Smooth muscle cell (in vitro differentiated cells): ENCODE measurements around the gene ADAMTSL4. TPM values are rescaled to one million over a fixed set of nuclear protein-coding genes. Genes with fewer than 3 reads are reported as not detected.
A peak's percentile ranks its signal among the peaks of the same experiment; 100 is the strongest.

Experiments used
- DNase-seq: peaks from one replicate; lab custom pipeline; 2025; ENCODE audit not compliant: unreplicated experiment; lab: John Stamatoyannopoulos, UW
- H2AFZ ChIP-seq: fragments of 200-600 bp; sonication (generic); 2 replicates; pipeline ENCODE4 v1.6.0; 2016; ENCODE audit warnings: antibody characterized with exemption, low read depth, mild to moderate bottlenecking
- H3F3A ChIP-seq: fragments of 200-600 bp; sonication (generic); 2 replicates; pipeline ENCODE4 v1.6.0; 2017; ENCODE audit warnings: antibody characterized with exemption, low read depth
- H3K27ac ChIP-seq: fragments of 200-600 bp; sonication (generic); 2 replicates; pipeline ENCODE4 v1.5.1; 2016; ENCODE audit warnings: low read depth, mild to moderate bottlenecking
- H3K27me3 ChIP-seq: fragments of 200-600 bp; sonication (generic); 2 replicates; pipeline ENCODE4 v1.6.1; 2016; ENCODE audit warnings: low read depth, mild to moderate bottlenecking
- H3K36me3 ChIP-seq: fragments of 200-600 bp; sonication (generic); 2 replicates; pipeline ENCODE4 v1.5.1; 2016; ENCODE audit warnings: low read depth
- H3K4me1 ChIP-seq: fragments of 200-600 bp; sonication (generic); 2 replicates; pipeline ENCODE4 v1.5.1; 2016; ENCODE audit warnings: low read depth
- H3K4me2 ChIP-seq: fragments of 200-600 bp; sonication (generic); 2 replicates; pipeline ENCODE4 v1.6.0; 2016; ENCODE audit warnings: mild to moderate bottlenecking
- H3K4me3 ChIP-seq: fragments of 200-600 bp; sonication (generic); 2 replicates; pipeline ENCODE4 v1.5.1; 2016; ENCODE audit warnings: mild to moderate bottlenecking
- H3K79me2 ChIP-seq: fragments of 200-600 bp; sonication (generic); 2 replicates; pipeline ENCODE4 v1.6.0; 2016; ENCODE audit warnings: low read depth, mild to moderate bottlenecking
- H3K9ac ChIP-seq: fragments of 200-600 bp; sonication (generic); 2 replicates; pipeline ENCODE4 v1.6.0; 2016; ENCODE audit warnings: low read depth
- H3K9me3 ChIP-seq: fragments of 200-600 bp; sonication (generic); replicated peaks from 2 replicates; pipeline ENCODE4 v1.5.1; 2016; ENCODE audit warnings: low read depth
- H4K20me1 ChIP-seq: fragments of 200-600 bp; sonication (generic); 2 replicates; pipeline ENCODE4 v1.6.0; 2016; ENCODE audit warnings: low read depth
- CTCF ChIP-seq: fragments of 200-600 bp; sonication (generic); IDR thresholded peaks from 2 replicates; pipeline ENCODE4 v1.5.1; 2017; ENCODE audit warnings: borderline replicate concordance, mild to moderate bottlenecking, antibody characterized with exemption; ENCODE audit not compliant: insufficient read depth, poor library complexity, severe bottlenecking
- WGBS: methylation state at CpG from one replicate; pipeline ENCODE4 v1.1.7; 2016; ENCODE audit warnings: low lambda C conversion rate; 5-methylcytosine and 5-hydroxymethylcytosine counted together
- polyA plus RNA-seq: library from polyadenylated mRNA; unstranded; fragments of >200 nt; fragmentation: Nextera tagmentation; extraction: Ambion mirVana; gene quantifications from 2 replicates; pipeline ENCODE4 v1.2.1, GENCODE V29; 2016
- total RNA-seq: library from RNA; depleted of rRNA; stranded (reverse); fragments of >200 nt; gene quantifications from 2 replicates; pipeline ENCODE4 v1.2.3, GENCODE V29; 2014

The ADAMTSL4 gene
- total and polyA plus RNA-seq, 2 experiments from 2014 or later, result 6.4 to 8.4 TPM

- H3K36me3 ChIP-seq, result no peaks in the 10 kb centered on the region
- no peak overlapping the region for H3K4me2 ChIP-seq
- H4K20me1 ChIP-seq, result no peaks in the 10 kb centered on the region
- no peaks in the 10 kb centered on the region for H3K9me3 ChIP-seq
- DNase-seq, result no peak
- WGBS, result 97% methylated on average over 20 of the region's 23 CpGs
- H3K9ac ChIP-seq, result no peak overlapping the region
- H3K27me3 ChIP-seq, result no peaks in the 10 kb centered on the region
- H3K79me2 ChIP-seq, result no peaks in the 10 kb centered on the region
- no peak overlapping the region for H2AFZ ChIP-seq
- no peak overlapping the region for H3K4me3 ChIP-seq
- peak overlapping the region; percentile 83 for H3K27ac ChIP-seq
- TF ChIP-seq CTCF, result no peak
- peaks cover 29% of the 10 kb centered on the region for H3F3A ChIP-seq
- H3K4me1 ChIP-seq, result peaks cover 7% of the 10 kb centered on the region
Observed at GRCh38 chr1:150553392-150554085, 4.3 kb downstream of the ADAMTSL4 start.

GRCh38 chr1:150554086-150554452 lies 4.9 kb downstream of the ADAMTSL4 start:
- 95% methylated on average over 7 of the region's 8 CpGs for WGBS
- no peak overlapping the region for H2AFZ ChIP-seq
- no peak for DNase-seq
- no peak for TF ChIP-seq CTCF
- peaks cover 29% of the 10 kb centered on the region for H3F3A ChIP-seq
- no peak overlapping the region for H3K9ac ChIP-seq
- H4K20me1 ChIP-seq, result no peaks in the 10 kb centered on the region
- H3K4me1 ChIP-seq, result peaks cover 7% of the 10 kb centered on the region
- no peak overlapping the region for H3K27ac ChIP-seq
- H3K4me3 ChIP-seq, result no peak overlapping the region
- H3K4me2 ChIP-seq, result no peak overlapping the region
- H3K27me3 ChIP-seq, result no peaks in the 10 kb centered on the region
- no peaks in the 10 kb centered on the region for H3K79me2 ChIP-seq
- no peaks in the 10 kb centered on the region for H3K36me3 ChIP-seq
- H3K9me3 ChIP-seq, result no peaks in the 10 kb centered on the region

GRCh38 chr1:150555198-150555970 lies 6.2 kb downstream of the ADAMTSL4 start:
- Histone ChIP-seq H3K79me2 (peaks cover 10% of the 10 kb centered on the region), H3K4me3 (no peak overlapping the region), H2AFZ (no peak overlapping the region), H3K9me3 (no peaks in the 10 kb centered on the region), H4K20me1 (peaks cover 11% of the 10 kb centered on the region), H3K27me3 (no peaks in the 10 kb centered on the region), H3K9ac (no peak overlapping the region), H3K27ac (no peak overlapping the region), H3K4me1 (peaks cover 9% of the 10 kb centered on the region), H3K36me3 (no peaks in the 10 kb centered on the region), H3F3A (peaks cover 19% of the 10 kb centered on the region), H3K4me2 (no peak overlapping the region)
- WGBS, result 97% methylated on average over 19 of the region's 19 CpGs
- no peak for DNase-seq
- TF ChIP-seq CTCF, result no peak
